GM23338 (cell line): Measurements from ENCODE around the gene RNF207. TPM values are rescaled to one million over a fixed set of nuclear protein-coding genes. Genes with fewer than 3 reads are reported as not detected.

Experiments
- ATAC-seq: fragments of 200-7000 bp; cut with Tn5 transposase; 3 replicates; pipeline ENCODE4 v1.9.1; 2020
- DNase-seq: peaks from one replicate; pipeline ENCODE4 v3.0.0-alpha.2; 2015; ENCODE audit warnings: low spot score
- H2AFZ ChIP-seq: fragments of 200-600 bp; sonication (generic); 2 replicates; pipeline ENCODE4 v1.8.0; 2016; ENCODE audit warnings: antibody characterized with exemption, mild to moderate bottlenecking, moderate library complexity
- H3F3A ChIP-seq: fragments of 200-600 bp; sonication (generic); replicated peaks from 2 replicates; pipeline ENCODE4 v1.8.0; 2017; ENCODE audit warnings: antibody characterized with exemption, mixed run types, low read depth
- H3K27ac ChIP-seq: fragments of 200-600 bp; sonication (generic); 2 replicates; pipeline ENCODE4 v1.6.1; 2016; ENCODE audit warnings: low read depth
- H3K27me3 ChIP-seq: fragments of 200-600 bp; sonication (generic); 2 replicates; pipeline ENCODE4 v1.8.0; 2016; ENCODE audit warnings: mild to moderate bottlenecking, mixed run types, moderate library complexity; ENCODE audit not compliant: insufficient read depth
- H3K36me3 ChIP-seq: fragments of 200-600 bp; sonication (generic); 2 replicates; pipeline ENCODE4 v1.8.0; 2016; ENCODE audit warnings: mild to moderate bottlenecking; ENCODE audit not compliant: insufficient read depth
- H3K4me1 ChIP-seq: fragments of 200-600 bp; sonication (generic); 2 replicates; pipeline ENCODE4 v1.8.0; 2016; ENCODE audit warnings: mild to moderate bottlenecking, moderate library complexity; ENCODE audit not compliant: insufficient read depth
- H3K4me2 ChIP-seq: fragments of 200-600 bp; sonication (generic); 2 replicates; pipeline ENCODE4 v1.7.1; 2017; ENCODE audit warnings: mixed run types
- H3K4me3 ChIP-seq: fragments of 200-600 bp; sonication (generic); 2 replicates; pipeline ENCODE4 v1.6.1; 2016; ENCODE audit warnings: mixed run types
- H3K79me2 ChIP-seq: fragments of 200-600 bp; sonication (generic); replicated peaks from 2 replicates; pipeline ENCODE4 v1.8.0; 2017; ENCODE audit warnings: mild to moderate bottlenecking; ENCODE audit not compliant: insufficient read depth
- H3K9me2 ChIP-seq: fragments of 200-600 bp; sonication (generic); 2 replicates; pipeline ENCODE4 v1.8.0; 2017; ENCODE audit not compliant: insufficient read depth
- H4K20me1 ChIP-seq: fragments of 200-600 bp; sonication (generic); replicated peaks from 2 replicates; pipeline ENCODE4 v1.8.0; 2017; ENCODE audit warnings: mild to moderate bottlenecking; ENCODE audit not compliant: insufficient read depth
- H3K27ac Mint-ChIP-seq: 2 replicates; pipeline ENCODE4 v1.8.0; 2020; ENCODE audit warnings: inconsistent platforms, mild to moderate bottlenecking, moderate library complexity, mixed read lengths
- H3K27me3 Mint-ChIP-seq: 3 replicates; pipeline ENCODE4 v1.8.0; 2022; ENCODE audit warnings: low read depth, mild to moderate bottlenecking, moderate library complexity, mixed read lengths, inconsistent platforms; ENCODE audit not compliant: insufficient read depth, poor library complexity
- H3K36me3 Mint-ChIP-seq: 3 replicates; pipeline ENCODE4 v1.8.0; 2021; ENCODE audit warnings: low read depth, mild to moderate bottlenecking, inconsistent platforms, moderate library complexity, mixed read lengths
- H3K4me1 Mint-ChIP-seq: 3 replicates; pipeline ENCODE4 v1.8.0; 2020; ENCODE audit warnings: mild to moderate bottlenecking, inconsistent platforms, mixed read lengths
- H3K4me3 Mint-ChIP-seq: 3 replicates; pipeline ENCODE4 v1.8.0; 2021; ENCODE audit warnings: moderate library complexity, mild to moderate bottlenecking, inconsistent platforms, mixed read lengths
- H3K9me3 Mint-ChIP-seq: 3 replicates; pipeline ENCODE4 v1.8.0; 2020; ENCODE audit warnings: moderate library complexity, mild to moderate bottlenecking, inconsistent platforms, mixed read lengths
- CREB1 ChIP-seq: fragments of 250-450 bp; sonication (Bioruptor Pico); IDR thresholded peaks from 2 replicates; pipeline ENCODE4 v1.5.0; 2020; ENCODE audit warnings: low read depth, mild to moderate bottlenecking, moderate library complexity
- EZH2 ChIP-seq: fragments of 200-600 bp; sonication (generic); IDR thresholded peaks from one replicate; pipeline ENCODE4 v1.8.0; 2017; ENCODE audit warnings: antibody characterized with exemption, mild to moderate bottlenecking, low read depth; ENCODE audit not compliant: unreplicated experiment
- NANOG ChIP-seq: IDR thresholded peaks from 2 replicates; pipeline ENCODE4 v1.6.1; 2016; ENCODE audit warnings: antibody characterized with exemption, borderline replicate concordance
- POLR2AphosphoS5 ChIP-seq: IDR thresholded peaks from 2 replicates; pipeline ENCODE4 v1.6.1; 2016; ENCODE audit warnings: antibody characterized with exemption, low read depth
- STAT1 ChIP-seq: IDR thresholded peaks from one replicate; pipeline ENCODE4 v1.6.1; 2016; ENCODE audit warnings: antibody characterized with exemption; ENCODE audit not compliant: unreplicated experiment
- polyA plus RNA-seq: library from polyadenylated mRNA; unstranded; fragments of >200 nt; fragmentation: Nextera tagmentation; extraction: Ambion mirVana; gene quantifications from 2 replicates; pipeline ENCODE4 v1.2.1, GENCODE V29; 2016
- total RNA-seq: library from RNA; depleted of rRNA; stranded (reverse); fragments of >200 nt; shearing (Covaris generic); gene quantifications from 2 replicates; pipeline ENCODE4 v1.2.3, GENCODE V29; 2014
- TF ChIP-seq, protein P1 (sequence below), 2 experiments: fragments of 200-600 bp in 1 of 2; sonication (generic) in 1 of 2; conservative IDR thresholded peaks; 2 replicates each; pipeline versions ENCODE4 v1.5.1 to v1.6.1; 2016 to 2017; ENCODE audit warnings: antibody characterized with exemption in 2 of 2, low read depth in 2 of 2, mild to moderate bottlenecking in 2 of 2, moderate library complexity in 1 of 2
- TF ChIP-seq, protein P2 (sequence below): IDR thresholded peaks from one replicate; pipeline ENCODE4 v1.6.1; 2018; ENCODE audit warnings: antibody characterized with exemption; ENCODE audit not compliant: unreplicated experiment

The RNF207 gene
- total and polyA plus RNA-seq, 2 experiments from 2014 or later = 1.7 to 2.9 TPM

DNA sequence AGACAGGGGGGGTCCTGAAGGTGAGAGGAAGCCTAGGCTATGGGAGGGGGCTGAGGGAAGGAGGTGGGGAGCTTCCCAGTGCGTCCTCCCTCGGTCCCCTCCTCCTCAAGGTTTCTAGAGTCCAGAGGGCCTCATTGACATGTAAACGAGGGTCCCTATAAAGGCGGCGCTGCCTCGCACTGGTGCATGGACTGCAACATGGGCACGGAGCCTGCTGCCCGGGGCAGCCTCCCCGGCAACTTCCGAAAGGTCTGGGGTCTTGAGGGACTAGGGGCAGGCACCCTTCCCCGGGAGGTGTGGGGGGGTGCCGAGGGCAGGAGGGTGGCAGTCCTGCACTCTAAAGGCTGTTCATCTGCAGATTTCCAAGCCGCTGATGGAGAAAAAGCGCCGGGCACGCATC, 38.1 kb downstream of the RNF207 start, which contains the start of gene HES3:
HES3 (plus strand) TSS at position 187 of the 400 bp plus-strand sequence; CDS start at position 374, 187 bp downstream.
- no peak within 1 kb of the TSS for H3K27ac Mint-ChIP-seq
- Histone ChIP-seq H3K36me3 (no peaks in the 10 kb centered on the region), H3K4me1 (peaks cover 40% of the 10 kb centered on the region), H3K27me3 (peaks cover 45% of the 10 kb centered on the region), H3F3A (peaks cover 25% of the 10 kb centered on the region), H3K4me3 (peak within 1 kb of the TSS; percentile 83), H3K27ac (no peak within 1 kb of the TSS), H3K9me2 (no peaks in the 10 kb centered on the region), H4K20me1 (peaks cover 6% of the 10 kb centered on the region; the same call in 1 of the 2 replicates), H2AFZ (no peak within 1 kb of the TSS), H3K79me2 (no peaks in the 10 kb centered on the region), H3K4me2 (peak within 1 kb of the TSS; percentile 98)
- DNase-seq (peak; percentile 78), ATAC-seq (no peak; the same call in 2 of the 3 replicates)
- no peaks in the 10 kb centered on the region for H3K36me3 Mint-ChIP-seq
- H3K4me3 Mint-ChIP-seq = peak within 1 kb of the TSS; percentile 82
- peaks cover 44% of the 10 kb centered on the region for H3K4me1 Mint-ChIP-seq
- no peaks in the 10 kb centered on the region for H3K9me3 Mint-ChIP-seq
- H3K27me3 Mint-ChIP-seq = peaks cover 46% of the 10 kb centered on the region
- TF ChIP-seq POLR2AphosphoS5 (peak; percentile 77), NANOG (no peak)

DNA sequence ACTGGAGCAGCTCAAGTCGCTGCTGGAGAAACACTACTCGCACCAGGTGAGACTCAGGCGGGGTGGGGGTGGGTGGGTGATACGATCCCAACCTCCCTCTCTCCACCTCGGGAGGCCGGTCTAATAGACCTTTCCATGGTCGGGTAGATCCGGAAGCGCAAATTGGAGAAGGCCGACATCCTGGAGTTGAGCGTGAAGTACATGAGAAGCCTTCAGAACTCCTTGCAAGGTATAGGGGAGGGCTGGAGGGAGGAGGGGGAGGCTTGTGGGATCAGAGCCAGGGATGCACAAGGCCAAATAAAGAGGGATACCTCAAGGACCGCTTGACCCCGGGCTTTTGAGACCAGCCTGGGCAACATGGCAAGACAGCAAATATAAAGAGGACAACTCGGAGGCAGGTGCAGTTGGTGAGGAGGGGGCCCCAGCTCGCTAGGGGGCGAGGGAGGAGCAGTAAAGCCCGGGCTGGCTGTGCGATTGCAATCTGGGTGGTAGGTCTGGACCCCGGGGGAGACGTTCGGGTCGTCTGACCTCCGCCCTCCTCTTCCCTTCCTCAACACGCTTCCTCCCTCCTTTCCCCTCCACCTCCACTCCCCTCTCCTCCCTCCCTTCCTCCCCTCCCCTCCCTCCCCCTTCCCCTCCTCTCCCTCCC, 38.6 kb downstream of the RNF207 start:
- Histone ChIP-seq H3K4me3 (peak overlapping the region; percentile 83), H4K20me1 (peaks cover 6% of the 10 kb centered on the region; the same call in 1 of the 2 replicates), H3K4me1 (peaks cover 39% of the 10 kb centered on the region), H3K27ac (no peak overlapping the region), H3K9me2 (no peaks in the 10 kb centered on the region), H3K79me2 (no peaks in the 10 kb centered on the region), H3K4me2 (peak overlapping the region; percentile 98), H3F3A (peaks cover 25% of the 10 kb centered on the region), H2AFZ (no peak overlapping the region), H3K36me3 (no peaks in the 10 kb centered on the region), H3K27me3 (peaks cover 50% of the 10 kb centered on the region)
- no peak for TF ChIP-seq EZH2
- TF ChIP-seq, protein P1, sequence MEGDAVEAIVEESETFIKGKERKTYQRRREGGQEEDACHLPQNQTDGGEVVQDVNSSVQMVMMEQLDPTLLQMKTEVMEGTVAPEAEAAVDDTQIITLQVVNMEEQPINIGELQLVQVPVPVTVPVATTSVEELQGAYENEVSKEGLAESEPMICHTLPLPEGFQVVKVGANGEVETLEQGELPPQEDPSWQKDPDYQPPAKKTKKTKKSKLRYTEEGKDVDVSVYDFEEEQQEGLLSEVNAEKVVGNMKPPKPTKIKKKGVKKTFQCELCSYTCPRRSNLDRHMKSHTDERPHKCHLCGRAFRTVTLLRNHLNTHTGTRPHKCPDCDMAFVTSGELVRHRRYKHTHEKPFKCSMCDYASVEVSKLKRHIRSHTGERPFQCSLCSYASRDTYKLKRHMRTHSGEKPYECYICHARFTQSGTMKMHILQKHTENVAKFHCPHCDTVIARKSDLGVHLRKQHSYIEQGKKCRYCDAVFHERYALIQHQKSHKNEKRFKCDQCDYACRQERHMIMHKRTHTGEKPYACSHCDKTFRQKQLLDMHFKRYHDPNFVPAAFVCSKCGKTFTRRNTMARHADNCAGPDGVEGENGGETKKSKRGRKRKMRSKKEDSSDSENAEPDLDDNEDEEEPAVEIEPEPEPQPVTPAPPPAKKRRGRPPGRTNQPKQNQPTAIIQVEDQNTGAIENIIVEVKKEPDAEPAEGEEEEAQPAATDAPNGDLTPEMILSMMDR (conservative IDR thresholded peaks at IDR 0.05; ENCODE audit: low read depth in 2 of 2) = 0 out of 4 replicates have a peak, but pooled peaks of 1 of the 2 experiments have one; percentile 1
- Mint-ChIP-seq H3K27ac (no peak overlapping the region), H3K9me3 (no peaks in the 10 kb centered on the region), H3K36me3 (no peaks in the 10 kb centered on the region), H3K4me3 (peak overlapping the region; percentile 82), H3K27me3 (peaks cover 44% of the 10 kb centered on the region), H3K4me1 (peaks cover 39% of the 10 kb centered on the region)
- DNase-seq (no peak), ATAC-seq (no peak)

GRCh38 chr1:6245086-6245868, 39.4 kb downstream of the RNF207 start:
- H3K9me2 ChIP-seq = no peaks in the 10 kb centered on the region
- H3K36me3 ChIP-seq = no peaks in the 10 kb centered on the region
- H3K79me2 ChIP-seq = no peaks in the 10 kb centered on the region
- H3F3A ChIP-seq = peaks cover 20% of the 10 kb centered on the region
- Mint-ChIP-seq H3K4me1 (peaks cover 32% of the 10 kb centered on the region), H3K27ac (no peak overlapping the region), H3K4me3 (peak overlapping the region; percentile 82), H3K9me3 (no peaks in the 10 kb centered on the region), H3K36me3 (no peaks in the 10 kb centered on the region), H3K27me3 (peaks cover 43% of the 10 kb centered on the region)
- H2AFZ ChIP-seq = no peak overlapping the region
- DNase-seq (peak; percentile 94), ATAC-seq (peak; percentile 11)
- H3K4me2 ChIP-seq = peak overlapping the region; percentile 98
- H3K4me3 ChIP-seq = peak overlapping the region; percentile 83
- H3K4me1 ChIP-seq = peaks cover 33% of the 10 kb centered on the region
- H4K20me1 ChIP-seq = peaks cover 6% of the 10 kb centered on the region; the same call in 1 of the 2 replicates
- peaks cover 56% of the 10 kb centered on the region for H3K27me3 ChIP-seq
- TF ChIP-seq, protein P1 (conservative IDR thresholded peaks at IDR 0.05; ENCODE audit: low read depth in 2 of 2) = peak; percentile 61 to 79
- no peak for TF ChIP-seq STAT1
- TF ChIP-seq, protein P2, sequence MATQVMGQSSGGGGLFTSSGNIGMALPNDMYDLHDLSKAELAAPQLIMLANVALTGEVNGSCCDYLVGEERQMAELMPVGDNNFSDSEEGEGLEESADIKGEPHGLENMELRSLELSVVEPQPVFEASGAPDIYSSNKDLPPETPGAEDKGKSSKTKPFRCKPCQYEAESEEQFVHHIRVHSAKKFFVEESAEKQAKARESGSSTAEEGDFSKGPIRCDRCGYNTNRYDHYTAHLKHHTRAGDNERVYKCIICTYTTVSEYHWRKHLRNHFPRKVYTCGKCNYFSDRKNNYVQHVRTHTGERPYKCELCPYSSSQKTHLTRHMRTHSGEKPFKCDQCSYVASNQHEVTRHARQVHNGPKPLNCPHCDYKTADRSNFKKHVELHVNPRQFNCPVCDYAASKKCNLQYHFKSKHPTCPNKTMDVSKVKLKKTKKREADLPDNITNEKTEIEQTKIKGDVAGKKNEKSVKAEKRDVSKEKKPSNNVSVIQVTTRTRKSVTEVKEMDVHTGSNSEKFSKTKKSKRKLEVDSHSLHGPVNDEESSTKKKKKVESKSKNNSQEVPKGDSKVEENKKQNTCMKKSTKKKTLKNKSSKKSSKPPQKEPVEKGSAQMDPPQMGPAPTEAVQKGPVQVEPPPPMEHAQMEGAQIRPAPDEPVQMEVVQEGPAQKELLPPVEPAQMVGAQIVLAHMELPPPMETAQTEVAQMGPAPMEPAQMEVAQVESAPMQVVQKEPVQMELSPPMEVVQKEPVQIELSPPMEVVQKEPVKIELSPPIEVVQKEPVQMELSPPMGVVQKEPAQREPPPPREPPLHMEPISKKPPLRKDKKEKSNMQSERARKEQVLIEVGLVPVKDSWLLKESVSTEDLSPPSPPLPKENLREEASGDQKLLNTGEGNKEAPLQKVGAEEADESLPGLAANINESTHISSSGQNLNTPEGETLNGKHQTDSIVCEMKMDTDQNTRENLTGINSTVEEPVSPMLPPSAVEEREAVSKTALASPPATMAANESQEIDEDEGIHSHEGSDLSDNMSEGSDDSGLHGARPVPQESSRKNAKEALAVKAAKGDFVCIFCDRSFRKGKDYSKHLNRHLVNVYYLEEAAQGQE = peak; percentile 98
- peak; percentile 67 for TF ChIP-seq CREB1 (CRISPR knock-in tag)
- no peak overlapping the region for H3K27ac ChIP-seq
